ENCODE measurements around the gene LCE1B.

LCE1B gene

GRCh38 chr1:152811050-152811449 is 721 bp upstream of the LCE1B start:
- H3K79me1 ChIP-seq (replicated peaks; ENCODE audit: low read length, poor library complexity, severe bottlenecking) = no peaks in the 10 kb centered on the region
- H2BK120ac ChIP-seq (ENCODE audit: low read depth, low read length) = no peak overlapping the region
- no peak for DNase-seq
- no peak overlapping the region for H3K4ac ChIP-seq (ENCODE audit: low read depth in 1 of 2, low read length in 2 of 2)
- no peak overlapping the region for H2AFZ ChIP-seq (ENCODE audit: low read depth, low read length)
- no peak overlapping the region for H2BK15ac ChIP-seq (ENCODE audit: low read depth, poor library complexity, severe bottlenecking)
- H3K9me3 ChIP-seq (ENCODE audit: control insufficient read depth, low read length) = no peaks in the 10 kb centered on the region
- no peak overlapping the region for H4K8ac ChIP-seq (ENCODE audit: low read length)
- H3K18ac ChIP-seq (ENCODE audit: low read depth in 1 of 2, low read length in 2 of 2) = no peak overlapping the region
- no peak overlapping the region for H3K9ac ChIP-seq (ENCODE audit: low read length)
- 45% methylated on average over 2 of the region's 2 CpGs for WGBS
- no peak overlapping the region for H3K4me2 ChIP-seq (ENCODE audit: low read length, poor library complexity, severe bottlenecking)
- H2AK5ac ChIP-seq (ENCODE audit: low read length, severe bottlenecking) = no peak overlapping the region
- H3K27me3 ChIP-seq (ENCODE audit: control insufficient read depth in 1 of 2, insufficient read depth in 1 of 2, low read length in 2 of 2) = no peaks in the 10 kb centered on the region
- H3K36me3 ChIP-seq (ENCODE audit: control insufficient read depth in 1 of 2, insufficient read depth in 2 of 2, low read depth in 1 of 2, low read length in 2 of 2) = no peaks in the 10 kb centered on the region
- H3K23ac ChIP-seq (ENCODE audit: low read length in 2 of 2) = no peak overlapping the region
- no peak overlapping the region for H3K4me3 ChIP-seq (ENCODE audit: insufficient read depth in 1 of 2, low read depth in 1 of 2, low read length in 2 of 2)
- no peak overlapping the region for H3K14ac ChIP-seq (ENCODE audit: low read length in 2 of 2)
- no peak overlapping the region for H4K91ac ChIP-seq (ENCODE audit: low read length)
- no peak overlapping the region for H2BK12ac ChIP-seq (ENCODE audit: low read length in 2 of 2)
- no peak overlapping the region for H2BK5ac ChIP-seq (ENCODE audit: low read depth, low read length, poor library complexity, severe bottlenecking)
- no peak overlapping the region for H3K27ac ChIP-seq (ENCODE audit: low read length, poor library complexity, severe bottlenecking)
- H3K4me1 ChIP-seq (ENCODE audit: control insufficient read depth, insufficient read depth, low read depth, low read length) = no peaks in the 10 kb centered on the region

- Histone ChIP-seq H3K4me2 (ENCODE audit: low read length, poor library complexity, severe bottlenecking) (no peak overlapping the region), H3K23ac (ENCODE audit: low read length in 2 of 2) (no peak overlapping the region), H3K36me3 (ENCODE audit: control insufficient read depth in 1 of 2, insufficient read depth in 2 of 2, low read depth in 1 of 2, low read length in 2 of 2) (no peaks in the 10 kb centered on the region), H3K4me3 (ENCODE audit: insufficient read depth in 1 of 2, low read depth in 1 of 2, low read length in 2 of 2) (no peak overlapping the region), H3K14ac (ENCODE audit: low read length in 2 of 2) (no peak overlapping the region), H3K18ac (ENCODE audit: low read depth in 1 of 2, low read length in 2 of 2) (no peak overlapping the region), H3K9me3 (ENCODE audit: control insufficient read depth, low read length) (no peaks in the 10 kb centered on the region), H3K4me1 (ENCODE audit: control insufficient read depth, insufficient read depth, low read depth, low read length) (no peaks in the 10 kb centered on the region), H3K79me1 (replicated peaks; ENCODE audit: low read length, poor library complexity, severe bottlenecking) (no peaks in the 10 kb centered on the region), H2BK12ac (ENCODE audit: low read length in 2 of 2) (no peak overlapping the region), H3K27me3 (ENCODE audit: control insufficient read depth in 1 of 2, insufficient read depth in 1 of 2, low read length in 2 of 2) (no peaks in the 10 kb centered on the region), H4K8ac (ENCODE audit: low read length) (no peak overlapping the region), H2BK5ac (ENCODE audit: low read depth, low read length, poor library complexity, severe bottlenecking) (no peak overlapping the region), H3K9ac (ENCODE audit: low read length) (no peak overlapping the region), H4K91ac (ENCODE audit: low read length) (no peak overlapping the region), H2BK15ac (ENCODE audit: low read depth, poor library complexity, severe bottlenecking) (no peak overlapping the region), H2AK5ac (ENCODE audit: low read length, severe bottlenecking) (no peak overlapping the region), H2BK120ac (ENCODE audit: low read depth, low read length) (no peak overlapping the region), H3K4ac (ENCODE audit: low read depth in 1 of 2, low read length in 2 of 2) (no peak overlapping the region), H3K27ac (ENCODE audit: low read length, poor library complexity, severe bottlenecking) (no peak overlapping the region), H2AFZ (ENCODE audit: low read depth, low read length) (no peak overlapping the region)
- no peak for DNase-seq
- WGBS = 65% methylated on average over 6 of the region's 6 CpGs
These were observed 5.5 kb downstream of the LCE1B start for GRCh38 chr1:152817309-152817708.

- Histone ChIP-seq H3K36me3 (ENCODE audit: control insufficient read depth in 1 of 2, insufficient read depth in 2 of 2, low read depth in 1 of 2, low read length in 2 of 2) (no peaks in the 10 kb centered on the region), H3K27me3 (ENCODE audit: control insufficient read depth in 1 of 2, insufficient read depth in 1 of 2, low read length in 2 of 2) (peaks cover 0 to 9% of the 10 kb centered on the region in 2 experiments), H3K4me1 (ENCODE audit: control insufficient read depth, insufficient read depth, low read depth, low read length) (no peaks in the 10 kb centered on the region), H3K14ac (ENCODE audit: low read length in 2 of 2) (no peak overlapping the region), H3K9me3 (ENCODE audit: control insufficient read depth, low read length) (no peaks in the 10 kb centered on the region), H4K8ac (ENCODE audit: low read length) (no peak overlapping the region), H3K9ac (ENCODE audit: low read length) (no peak overlapping the region), H3K4ac (ENCODE audit: low read depth in 1 of 2, low read length in 2 of 2) (no peak overlapping the region), H2BK5ac (ENCODE audit: low read depth, low read length, poor library complexity, severe bottlenecking) (no peak overlapping the region), H3K27ac (ENCODE audit: low read length, poor library complexity, severe bottlenecking) (no peak overlapping the region), H3K4me2 (ENCODE audit: low read length, poor library complexity, severe bottlenecking) (no peak overlapping the region), H3K23ac (ENCODE audit: low read length in 2 of 2) (no peak overlapping the region), H3K79me1 (replicated peaks; ENCODE audit: low read length, poor library complexity, severe bottlenecking) (no peaks in the 10 kb centered on the region), H2BK12ac (ENCODE audit: low read length in 2 of 2) (no peak overlapping the region), H4K91ac (ENCODE audit: low read length) (no peak overlapping the region), H2AK5ac (ENCODE audit: low read length, severe bottlenecking) (no peak overlapping the region), H3K18ac (ENCODE audit: low read depth in 1 of 2, low read length in 2 of 2) (no peak overlapping the region), H3K4me3 (ENCODE audit: insufficient read depth in 1 of 2, low read depth in 1 of 2, low read length in 2 of 2) (no peak overlapping the region), H2AFZ (ENCODE audit: low read depth, low read length) (no peak overlapping the region), H2BK15ac (ENCODE audit: low read depth, poor library complexity, severe bottlenecking) (no peak overlapping the region), H2BK120ac (ENCODE audit: low read depth, low read length) (no peak overlapping the region)
- no peak for DNase-seq
- 27% methylated on average over 1 of the region's 5 CpGs for WGBS
These were observed 11.5 kb downstream of the LCE1B start for GRCh38 chr1:152823294-152823693.

- H3K23ac ChIP-seq (ENCODE audit: low read length in 2 of 2) = no peak overlapping the region
- no peak overlapping the region for H3K9ac ChIP-seq (ENCODE audit: low read length)
- no peak overlapping the region for H2AFZ ChIP-seq (ENCODE audit: low read depth, low read length)
- H2BK12ac ChIP-seq (ENCODE audit: low read length in 2 of 2) = no peak overlapping the region
- no peak overlapping the region for H3K4me2 ChIP-seq (ENCODE audit: low read length, poor library complexity, severe bottlenecking)
- H3K4ac ChIP-seq (ENCODE audit: low read depth in 1 of 2, low read length in 2 of 2) = no peak overlapping the region
- H3K36me3 ChIP-seq (ENCODE audit: control insufficient read depth in 1 of 2, insufficient read depth in 2 of 2, low read depth in 1 of 2, low read length in 2 of 2) = no peaks in the 10 kb centered on the region
- H4K91ac ChIP-seq (ENCODE audit: low read length) = no peak overlapping the region
- no peak overlapping the region for H3K27ac ChIP-seq (ENCODE audit: low read length, poor library complexity, severe bottlenecking)
- H2BK120ac ChIP-seq (ENCODE audit: low read depth, low read length) = no peak overlapping the region
- H3K4me1 ChIP-seq (ENCODE audit: control insufficient read depth, insufficient read depth, low read depth, low read length) = no peaks in the 10 kb centered on the region
- H2BK15ac ChIP-seq (ENCODE audit: low read depth, poor library complexity, severe bottlenecking) = no peak overlapping the region
- H2AK5ac ChIP-seq (ENCODE audit: low read length, severe bottlenecking) = no peak overlapping the region
- H2BK5ac ChIP-seq (ENCODE audit: low read depth, low read length, poor library complexity, severe bottlenecking) = no peak overlapping the region
- H3K4me3 ChIP-seq (ENCODE audit: insufficient read depth in 1 of 2, low read depth in 1 of 2, low read length in 2 of 2) = no peak overlapping the region
- H3K18ac ChIP-seq (ENCODE audit: low read depth in 1 of 2, low read length in 2 of 2) = no peak overlapping the region
- no peak overlapping the region for H3K14ac ChIP-seq (ENCODE audit: low read length in 2 of 2)
- H3K27me3 ChIP-seq (ENCODE audit: control insufficient read depth in 1 of 2, insufficient read depth in 1 of 2, low read length in 2 of 2) = peaks cover 0 to 9% of the 10 kb centered on the region in 2 experiments
- H3K79me1 ChIP-seq (replicated peaks; ENCODE audit: low read length, poor library complexity, severe bottlenecking) = no peaks in the 10 kb centered on the region
- DNase-seq = no peak
- H4K8ac ChIP-seq (ENCODE audit: low read length) = no peak overlapping the region
- H3K9me3 ChIP-seq (ENCODE audit: control insufficient read depth, low read length) = no peaks in the 10 kb centered on the region
These were observed 13.2 kb downstream of the LCE1B start for GRCh38 chr1:152824964-152825363.

Data from mesenchymal stem cell (in vitro differentiated cells and primary cell).